HTERT RPE-1 (cell line): ENCODE results near the gene OR4D11.
"Not testable (repeated sequence)": the region's sequence is repeated elsewhere in the genome, so short reads cannot be mapped to it uniquely, and the experiment has no call there.

Source experiments
- in situ Hi-C: fragments of 300-500 bp; cut with MboI; formaldehyde crosslinking; loops from 4 replicates; pipeline ENCODE4 v1.14.3; 2020; ENCODE audit warnings: low sequenced_read_pairs

OR4D11 gene

DNA sequence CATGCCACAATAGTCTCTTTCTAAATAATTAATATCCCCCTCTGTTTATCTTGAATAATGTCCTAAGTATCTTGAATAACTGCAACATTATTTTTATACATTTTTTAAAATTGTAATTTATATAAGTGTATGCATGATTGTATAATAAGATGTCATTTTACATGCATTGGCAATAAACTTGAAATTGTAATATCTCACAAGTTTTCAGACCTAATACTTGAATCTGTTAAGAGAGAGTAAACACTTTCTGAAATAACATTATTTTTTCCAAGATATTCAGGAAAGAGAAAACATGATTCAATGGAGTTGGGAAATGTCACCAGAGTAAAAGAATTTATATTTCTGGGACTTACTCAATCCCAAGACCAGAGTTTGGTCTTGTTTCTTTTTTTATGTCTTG, at the start of gene OR4D11:
Gene OR4D11, plus strand, starts transcription at position 301 of the 400 bp plus-strand sequence. Its CDS starts 0 bp downstream, at position 301.
- in situ Hi-C loops, result no loop called here

DNA sequence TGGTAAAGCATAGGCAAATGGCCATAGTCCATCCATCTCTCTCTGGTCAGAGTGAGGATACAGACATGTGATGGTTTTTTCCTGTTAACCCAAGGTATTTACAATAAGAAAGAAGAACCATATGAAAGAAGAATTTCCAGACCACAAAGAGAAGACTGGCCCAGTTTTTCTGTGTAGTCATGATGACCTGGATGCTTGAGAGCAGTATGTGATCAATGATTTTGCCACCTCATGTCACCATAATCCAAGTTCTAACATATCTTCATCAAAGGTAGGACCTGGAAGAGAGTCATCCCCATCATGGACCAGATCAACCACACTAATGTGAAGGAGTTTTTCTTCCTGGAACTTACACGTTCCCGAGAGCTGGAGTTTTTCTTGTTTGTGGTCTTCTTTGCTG, 46.7 kb upstream of the OR4D11 start, which contains the start of gene OR4D6:
Gene OR4D6, plus strand, starts transcription at position 301 of the 400 bp plus-strand sequence. Its CDS starts 0 bp downstream, at position 301.
- in situ Hi-C loops, result no loop called here

DNA sequence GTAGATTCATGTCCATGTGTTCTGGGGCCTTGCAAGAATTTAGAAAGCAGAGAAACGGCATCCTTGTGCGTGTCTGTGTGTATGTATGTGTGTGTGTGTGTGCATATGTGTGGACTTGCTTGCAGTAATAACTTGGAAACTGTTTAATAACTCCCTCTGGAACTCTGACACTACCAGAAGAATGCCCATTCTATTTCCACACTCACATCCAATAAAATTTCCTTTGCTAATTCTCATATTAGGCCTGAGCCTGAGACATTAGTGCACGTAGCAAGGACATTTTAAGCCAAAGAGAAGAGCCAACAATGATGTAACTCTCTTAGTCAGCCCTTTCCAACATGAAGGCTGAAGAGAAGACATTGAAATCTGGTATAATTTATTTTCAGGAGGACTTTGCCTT, 43.5 kb upstream of the OR4D11 start:
- in situ Hi-C loops, result no loop called here

DNA sequence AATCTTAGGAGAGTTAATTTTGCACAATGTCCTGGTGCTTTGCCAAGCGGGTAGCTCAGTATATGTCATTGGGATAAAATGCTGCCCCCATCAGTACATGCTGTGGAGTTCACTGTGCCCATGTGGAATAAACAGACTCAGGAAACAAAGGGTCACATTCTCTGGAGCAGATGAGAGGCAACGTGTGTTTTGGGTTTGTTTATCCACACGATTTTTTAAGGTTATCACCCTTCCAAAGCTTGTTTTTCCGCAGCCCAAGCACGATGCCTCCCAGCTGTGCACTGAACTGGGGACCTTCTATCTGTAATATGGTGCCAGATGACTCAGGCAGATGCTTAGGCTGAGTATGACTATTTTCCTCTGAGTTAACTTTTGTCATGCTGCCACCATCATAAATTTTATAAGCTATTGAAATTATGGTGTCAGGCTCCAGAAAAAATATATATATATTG, 40.2 kb upstream of the OR4D11 start:
- in situ Hi-C loops, result no loop called here

DNA sequence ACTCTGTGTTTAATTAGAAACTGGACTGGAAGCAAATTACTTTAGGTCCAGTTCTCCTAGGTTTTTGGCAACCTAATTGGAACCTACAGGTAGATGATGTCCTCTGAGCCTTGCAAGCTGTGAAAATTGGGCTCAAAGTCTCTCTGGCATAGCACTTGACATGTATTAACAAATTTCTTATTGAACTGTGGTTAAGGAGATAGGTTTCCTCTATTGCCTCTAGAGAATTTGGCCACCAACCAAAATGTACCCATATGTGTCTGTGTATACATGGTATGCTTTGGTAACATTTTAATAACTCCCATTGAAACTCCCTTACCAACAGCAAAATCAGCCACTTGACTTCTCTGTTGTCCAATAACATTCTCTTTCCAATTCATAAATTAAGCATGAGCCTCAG, 30.4 kb upstream of the OR4D11 start, which contains the start of gene OR4D10:
Gene OR4D10, plus strand, starts transcription at position 301 of the 400 bp plus-strand sequence. CDS start 4,115 bp downstream, outside the sequence.
- in situ Hi-C loops, result no loop called here

DNA sequence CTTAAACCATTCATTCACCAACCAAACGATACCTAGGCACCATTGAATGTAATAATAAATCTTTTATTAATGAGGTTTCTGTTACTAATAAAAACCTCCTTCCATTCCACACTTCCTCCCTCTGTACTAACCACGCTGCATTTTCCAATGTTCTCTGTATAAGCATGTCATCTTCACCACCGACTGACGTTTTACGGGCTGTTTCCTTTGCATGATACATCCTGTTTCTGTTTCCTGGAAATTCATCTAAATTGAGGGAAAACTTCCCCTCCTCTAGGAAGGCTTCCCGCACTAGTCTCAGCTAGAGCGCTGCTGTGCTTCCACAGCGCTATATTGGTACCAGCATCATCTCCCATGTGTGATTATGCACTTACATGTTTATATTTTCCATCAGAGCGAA, 28.2 kb upstream of the OR4D11 start:
- in situ Hi-C loops, result no loop called here

DNA sequence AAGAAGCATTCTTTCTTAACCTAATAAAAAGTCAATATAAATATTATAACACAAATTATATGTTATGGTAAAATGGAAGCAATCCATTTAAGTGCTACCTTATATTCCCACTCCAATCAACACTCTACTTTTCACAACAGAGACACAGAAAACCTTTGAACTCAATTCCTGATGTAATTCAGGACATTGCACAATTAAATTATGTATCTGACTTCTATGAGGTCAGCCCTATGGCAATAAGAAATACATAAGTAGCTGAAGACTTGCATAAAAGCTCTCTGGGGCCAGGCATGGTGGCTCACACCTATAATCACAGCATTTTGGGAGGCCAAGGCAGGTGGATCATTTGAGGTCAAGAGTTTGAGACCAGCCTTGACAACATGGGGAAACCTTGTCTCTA, 23.5 kb upstream of the OR4D11 start:
- in situ Hi-C loops, result no loop called here

DNA sequence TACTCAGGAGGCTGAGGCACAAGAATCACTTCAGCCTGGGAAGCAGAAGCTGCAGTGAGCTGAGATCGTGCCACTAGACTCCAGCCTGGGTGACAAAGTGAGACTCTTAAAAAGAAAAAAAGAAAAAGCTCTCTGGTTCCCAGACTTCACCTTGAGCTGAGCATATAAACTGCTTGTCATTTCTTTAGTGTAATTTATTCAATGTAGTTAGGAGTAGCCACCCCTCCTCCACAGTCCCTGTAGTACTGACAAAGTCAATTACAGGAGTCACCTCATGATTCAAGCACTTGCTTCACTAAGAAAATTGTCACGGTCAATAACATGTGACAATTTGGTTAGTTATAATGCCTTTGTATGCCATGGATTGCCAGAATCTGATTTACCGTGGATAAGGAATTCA, 23.0 kb upstream of the OR4D11 start:
- in situ Hi-C loops, result no loop called here

DNA sequence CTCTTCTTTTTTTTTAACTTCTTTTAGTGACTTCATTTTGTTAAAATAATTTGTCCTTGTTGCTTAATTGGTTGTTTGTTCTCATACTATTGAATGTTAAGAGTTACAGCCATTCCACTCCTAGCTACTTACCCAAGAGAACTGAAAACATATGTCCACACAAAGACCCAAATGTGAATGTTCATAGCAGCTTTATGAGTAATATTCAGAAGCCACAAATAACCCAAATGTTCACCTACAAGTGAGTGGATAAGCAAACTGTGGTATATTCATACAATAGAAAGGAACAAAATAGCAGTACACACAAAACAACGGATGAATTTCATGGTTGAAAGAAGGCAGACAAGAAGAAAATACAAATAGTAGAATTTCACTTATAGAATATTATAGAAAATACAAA, 1.4 kb upstream of the OR4D11 start:
- in situ Hi-C loops, result no loop called here

DNA sequence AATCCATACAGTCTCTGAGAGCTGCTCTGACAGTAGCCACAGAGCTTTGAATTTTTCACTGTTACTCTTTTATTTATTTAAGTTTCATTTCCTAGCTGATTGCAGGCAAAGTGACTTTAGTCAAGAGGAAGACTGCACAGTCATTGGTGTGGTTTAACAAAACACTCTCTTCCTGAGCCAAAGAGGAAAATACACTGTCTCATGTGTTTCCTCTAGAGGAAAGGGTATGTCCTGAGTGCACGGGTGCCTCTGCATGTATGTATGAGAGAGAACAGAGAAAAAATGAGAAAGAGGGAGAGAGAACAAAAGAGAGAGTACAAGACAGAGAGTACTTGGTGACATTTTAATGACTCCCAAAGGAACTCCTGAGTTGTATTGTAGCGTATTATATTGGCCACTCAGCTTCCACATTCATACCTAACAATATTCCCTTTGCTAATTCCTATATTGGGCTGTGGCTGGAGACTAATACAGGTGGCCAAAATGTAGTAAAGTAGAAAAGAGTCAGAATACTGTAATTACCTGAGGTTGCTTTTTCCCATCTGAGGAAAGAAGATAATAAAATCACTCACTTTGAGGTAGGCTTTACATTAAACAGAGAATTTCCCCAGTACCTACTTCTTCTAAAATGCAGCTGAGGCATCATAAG, 7.7 kb downstream of the OR4D11 start, which contains the start of gene OR4D9:
Gene OR4D9, plus strand, starts transcription at position 599 of the 649 bp plus-strand sequence. CDS start 3,374 bp downstream, outside the sequence.
- in situ Hi-C loops, result no loop called here

DNA sequence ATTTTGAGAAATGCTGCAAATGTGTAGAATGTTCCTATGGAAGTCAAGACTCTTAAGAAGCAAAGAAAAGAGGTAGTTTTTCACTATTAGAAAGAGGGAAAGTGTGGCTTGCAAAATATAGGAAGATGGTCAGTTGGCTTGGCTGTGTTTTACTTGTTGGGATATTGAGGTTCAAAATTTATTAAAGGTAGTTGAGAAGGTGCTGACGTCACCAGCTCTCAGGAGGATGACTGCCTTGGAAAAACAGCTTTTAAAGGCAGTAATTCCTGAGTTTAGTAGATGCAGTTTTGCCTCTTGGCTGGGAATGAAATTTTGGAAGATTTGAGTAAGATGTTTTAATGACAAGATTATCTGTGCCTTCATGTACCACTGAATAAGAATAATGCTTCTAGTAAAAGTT, 8.3 kb downstream of the OR4D11 start:
- in situ Hi-C loops, result no loop called here

DNA sequence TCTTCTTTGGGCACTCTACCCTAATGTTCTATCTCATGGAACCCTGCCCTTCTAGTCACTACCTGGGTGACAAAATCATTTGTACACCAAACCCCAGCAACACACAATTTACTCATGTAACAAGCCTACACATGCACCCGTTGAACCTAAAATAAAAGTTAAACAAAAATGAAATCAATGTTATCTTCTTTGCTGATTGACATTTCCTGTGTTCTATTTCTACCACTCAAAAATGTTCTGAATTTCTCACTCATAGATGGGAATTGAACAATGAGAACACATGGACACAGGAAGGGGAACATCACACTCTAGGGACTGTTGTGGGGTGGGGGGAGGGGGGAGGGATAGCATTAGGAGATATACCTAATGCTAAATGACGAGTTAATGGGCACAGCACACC, 16.8 kb downstream of the OR4D11 start:
- in situ Hi-C loops, result not testable (repeated sequence)

DNA sequence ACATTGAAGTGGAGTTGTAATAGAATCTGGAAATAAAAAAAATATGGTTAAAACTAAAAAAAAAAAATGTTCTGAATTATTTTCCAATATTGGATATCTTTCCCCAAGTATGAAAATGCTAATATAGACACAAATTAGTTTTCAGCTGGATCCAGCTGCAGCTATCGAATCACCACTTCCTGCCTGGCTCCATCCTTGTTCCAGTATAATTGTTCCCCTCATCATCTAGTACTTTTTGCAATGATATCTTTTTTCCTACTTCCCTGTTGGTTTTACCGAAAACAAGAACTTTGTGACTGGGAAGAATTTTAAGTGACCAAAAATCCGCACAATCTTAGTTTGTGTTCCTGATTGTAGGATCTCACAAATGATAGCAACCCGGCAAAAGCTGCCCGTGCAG, 17.4 kb downstream of the OR4D11 start:
- in situ Hi-C loops, result no loop called here

DNA sequence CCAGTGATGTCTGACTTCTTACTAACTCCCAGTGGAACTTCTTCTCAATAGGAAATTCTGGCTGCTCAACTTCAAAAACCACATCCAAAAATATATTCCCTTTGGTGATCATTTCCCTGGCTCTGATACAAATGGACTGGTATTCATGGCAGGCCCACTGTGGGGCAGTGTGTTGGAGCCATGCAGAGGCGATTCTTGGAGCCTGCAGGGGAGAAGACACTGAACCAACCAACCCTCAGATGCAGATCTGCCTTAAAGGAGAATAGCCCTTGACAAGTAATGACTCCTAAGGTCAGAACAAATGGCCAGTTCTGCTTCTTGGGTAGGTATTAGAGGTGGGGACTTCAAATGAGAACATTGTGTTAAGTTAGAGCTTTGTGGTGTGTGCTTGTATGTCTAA, 20.2 kb downstream of the OR4D11 start:
- in situ Hi-C loops, result no loop called here

DNA sequence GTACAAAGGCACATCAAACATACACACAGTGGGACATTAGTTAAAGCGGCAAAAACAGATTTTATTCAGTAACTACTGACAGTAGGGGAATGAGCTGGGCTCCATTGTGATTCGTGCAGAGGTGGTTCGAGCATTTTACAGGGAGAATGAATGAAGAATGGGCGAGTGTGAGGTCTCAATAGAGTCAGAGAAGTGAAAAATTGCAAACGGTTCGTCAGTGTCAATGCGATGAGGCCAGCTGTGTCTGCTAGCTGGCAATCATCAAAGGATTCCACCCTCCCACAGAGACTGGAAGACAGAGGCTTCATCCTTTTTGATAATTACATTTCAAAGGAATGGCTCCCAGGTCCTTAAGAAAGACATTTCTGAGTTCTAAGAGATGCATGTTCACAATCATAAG, 25.3 kb downstream of the OR4D11 start:
- in situ Hi-C loops, result no loop called here

DNA sequence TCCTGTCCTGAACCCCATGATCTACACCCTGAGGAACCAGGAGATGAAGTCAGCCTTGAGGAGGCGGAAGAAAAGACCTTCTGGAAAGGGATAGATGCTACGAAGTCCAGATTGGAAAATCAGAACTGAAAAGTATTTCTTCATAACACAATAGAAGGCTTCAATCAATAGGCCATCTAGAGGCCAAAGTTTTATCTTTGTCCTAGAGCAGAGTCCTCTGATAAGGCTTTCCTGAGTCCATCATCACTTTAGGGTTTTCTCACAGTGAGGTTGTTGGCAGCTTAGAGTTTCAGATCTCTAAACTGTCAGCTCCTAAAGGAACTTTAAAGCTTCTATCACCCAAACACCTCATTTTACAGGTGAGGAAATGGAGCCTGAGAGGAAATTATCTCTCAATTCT, 29.2 kb downstream of the OR4D11 start:
- in situ Hi-C loops, result no loop called here

DNA sequence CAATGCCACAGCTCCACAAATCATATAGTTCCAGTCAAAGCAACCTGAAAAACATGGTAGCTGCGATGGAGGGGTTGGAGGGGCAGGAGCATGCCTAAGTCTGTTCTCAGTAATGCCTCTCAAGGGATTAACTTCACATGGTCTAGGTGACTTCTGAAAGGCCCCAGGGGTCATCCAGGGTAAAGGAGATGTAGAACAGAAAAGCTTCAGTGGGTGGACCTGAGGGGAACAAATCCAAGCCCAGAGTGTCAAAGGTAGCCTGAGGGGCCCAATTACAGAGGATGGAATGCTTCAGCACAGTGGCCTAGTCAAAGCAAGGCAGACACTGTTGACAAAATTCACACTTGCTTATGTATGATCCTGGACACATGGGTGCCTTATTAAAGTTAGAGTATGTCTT, 31.3 kb downstream of the OR4D11 start:
- in situ Hi-C loops, result no loop called here

DNA sequence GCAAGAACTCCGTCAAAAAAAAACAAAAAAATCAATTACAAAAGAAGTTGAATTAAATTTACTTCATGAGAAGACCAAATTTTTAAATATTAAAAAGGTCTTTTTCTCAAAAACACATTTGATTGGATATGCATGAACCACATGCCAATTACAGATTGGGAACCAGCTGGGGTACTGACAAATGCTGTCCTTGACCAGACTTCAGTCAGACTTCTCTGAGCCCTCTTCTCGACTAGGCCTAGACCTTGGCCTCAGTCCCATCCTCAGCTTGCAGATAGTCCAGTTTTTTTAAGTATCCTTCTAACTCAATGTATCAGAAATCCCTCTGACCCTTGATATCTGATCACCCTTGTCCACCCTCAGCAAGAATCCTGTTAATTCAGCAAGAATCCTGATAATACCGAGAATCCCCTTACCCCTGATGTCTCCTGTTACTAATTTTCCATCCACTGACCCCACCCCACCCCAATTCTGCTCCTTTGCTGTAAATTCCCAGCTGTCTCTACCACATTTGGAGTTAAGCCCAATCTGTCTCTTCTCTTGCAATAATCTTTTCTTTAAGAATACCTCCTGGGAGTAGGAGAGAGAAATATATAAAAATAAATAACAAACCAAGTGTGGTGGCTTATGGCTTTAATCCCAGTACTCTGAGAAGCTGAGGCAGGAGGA, 38.9 kb downstream of the OR4D11 start:
- in situ Hi-C loops, result no loop called here

DNA sequence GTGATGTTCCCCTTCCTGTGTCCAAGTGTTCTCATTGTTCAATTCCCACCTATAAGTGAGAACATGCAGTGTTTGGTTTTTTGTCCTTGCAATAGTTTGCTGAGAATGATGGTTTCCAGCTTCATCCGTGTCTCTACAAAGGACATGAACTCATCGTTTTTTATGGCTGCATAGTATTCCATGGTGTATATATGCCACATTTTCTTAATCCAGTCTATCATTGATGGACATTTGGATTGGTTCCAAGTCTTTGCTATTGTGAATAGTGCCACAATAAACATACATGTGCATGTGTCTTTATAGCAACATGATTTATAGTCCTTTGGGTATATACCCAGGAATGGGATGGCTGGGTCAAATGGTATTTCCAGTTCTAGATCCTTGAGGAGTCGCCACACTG, 40.3 kb downstream of the OR4D11 start:
- in situ Hi-C loops, result not testable (repeated sequence)

DNA sequence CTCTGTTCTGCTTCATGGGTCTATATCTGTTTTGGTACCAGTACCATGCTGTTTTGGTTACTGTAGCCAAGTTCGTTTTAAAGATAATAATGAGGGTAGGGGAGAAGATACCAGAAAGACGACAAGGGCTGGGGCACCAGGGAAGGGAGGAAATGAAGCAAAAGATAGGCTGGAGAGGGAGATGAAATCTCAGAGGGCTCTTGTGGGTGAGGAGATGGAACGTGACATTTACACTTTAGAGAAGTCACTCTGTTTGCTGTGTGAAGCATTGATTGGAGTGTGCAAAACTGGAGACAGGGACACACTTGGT, 41.4 kb downstream of the OR4D11 start:
- in situ Hi-C loops, result no loop called here

DNA sequence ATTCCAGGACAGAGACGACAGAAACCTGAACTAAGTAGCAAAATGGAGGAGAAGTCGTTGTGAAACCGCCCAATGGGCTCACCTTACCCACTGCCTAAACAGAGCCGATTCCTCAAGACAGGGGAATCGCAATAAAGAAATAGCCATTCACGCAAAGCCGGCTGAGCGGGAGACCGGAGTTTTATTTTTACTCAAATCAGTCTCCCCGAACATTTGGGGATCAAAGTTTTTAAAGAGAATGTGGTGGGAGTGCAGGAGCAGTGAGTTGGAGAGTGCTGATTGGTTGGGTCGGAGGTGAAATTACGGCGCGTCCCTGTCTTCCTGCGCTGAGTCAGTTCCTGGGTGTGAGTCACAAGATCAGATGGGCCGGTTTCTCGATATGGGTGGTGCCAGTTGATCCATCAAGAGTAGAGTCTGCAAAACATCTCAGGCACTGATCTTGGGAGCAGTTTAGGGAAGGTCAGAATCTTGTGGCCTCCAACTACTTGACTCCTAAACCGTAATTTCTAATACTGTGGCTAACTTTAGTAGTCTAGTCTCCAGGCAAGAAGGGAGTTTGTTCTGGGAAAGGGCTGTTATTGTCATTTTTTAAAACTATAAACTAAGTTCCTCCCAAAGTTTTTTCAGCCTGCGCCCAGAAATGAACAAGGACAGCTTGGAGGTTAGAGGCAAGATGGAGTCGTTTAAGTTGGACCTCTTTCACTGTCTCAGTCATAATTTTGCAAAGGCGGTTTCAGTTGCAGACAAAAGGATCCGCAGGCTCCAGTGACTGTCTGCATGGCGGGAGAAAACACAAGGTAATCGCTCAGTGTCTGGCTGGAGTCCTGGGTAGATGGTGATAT, 42.0 kb downstream of the OR4D11 start:
- in situ Hi-C loops, result no loop called here
